K562 (cell line): Measurements from ENCODE around the gene TMA7B. TPM values are rescaled to one million over a fixed set of nuclear protein-coding genes. Genes with fewer than 3 reads are reported as not detected.
A peak's percentile ranks its signal among the peaks of the same experiment; 100 is the strongest.

Source experiments
- ATAC-seq: fragments of 200-7000 bp; cut with Tn5 transposase; 3 replicates; pipeline ENCODE4 v1.9.1; 2020; ENCODE audit warnings: moderate library complexity
- Bru-seq: library from RNA; stranded (reverse); fragments of 400-500 nt; gene quantifications from one replicate; lab custom pipeline; 2021; lab: Mats Ljungman, UMichigan
- BruChase-seq, 2 experiments: library from RNA; stranded (reverse); fragments of 400-500 nt; gene quantifications; one replicate each; lab custom pipeline; 2021; lab: Mats Ljungman, UMichigan
- BruUV-seq: library from RNA; stranded (reverse); fragments of 400-500 nt; replicated peaks from 2 replicates; lab custom pipeline; 2021; lab: Mats Ljungman, UMichigan
- CTCF ChIA-PET: fragments of 300-600 bp; formaldehyde crosslinking; extraction: SDS; loops from one replicate; lab custom pipeline; 2021; ENCODE audit warnings: low intra/inter-chr PET ratio; lab: Yijun Ruan, JAX
- POLR2A ChIA-PET: fragments of 300-600, 350-650 bp; sonication (Branson Sonifier 250); formaldehyde crosslinking; extraction: SDS; loops from one replicate; lab custom pipeline; 2021; ENCODE audit warnings: antibody characterized with exemption, inconsistent platforms; lab: Yijun Ruan, JAX
- DNase-seq, 4 experiments: peaks; one replicate each; pipeline versions ENCODE4 v3.0.0 to v3.0.0-alpha.2; 2011 to 2018; ENCODE audit warnings: low spot score in 3 of 4, mixed read lengths in 3 of 4; ENCODE audit errors: extremely low read depth in 1 of 4
- FAIRE-seq: peaks from 2 replicates; lab custom pipeline; 2011; peaks lifted over from hg19 to GRCh38; lab: Jason Lieb, UNC
- H2AFZ ChIP-seq: 2 replicates; pipeline ENCODE4 v1.6.0; 2011; ENCODE audit warnings: low read depth, low read length, control low read depth, inconsistent platforms
- H3K27ac ChIP-seq: fragments of 200-600 bp; 3 replicates; pipeline ENCODE4 v1.8.0; 2011; ENCODE audit warnings: low read depth, mild to moderate bottlenecking, control low read depth, inconsistent platforms, low read length, moderate library complexity, mixed read lengths; ENCODE audit errors: extremely low read depth
- H3K27me3 ChIP-seq, 2 experiments: fragments of 300-600 bp in 1 of 2; 2 replicates in 1 of 2; 3 replicates in 1 of 2; pipeline versions ENCODE4 v1.6.0 to v1.8.0; 2011; ENCODE audit warnings: inconsistent platforms in 2 of 2, low read length in 2 of 2, mild to moderate bottlenecking in 1 of 2, mixed read lengths in 1 of 2, moderate library complexity in 1 of 2; ENCODE audit not compliant: control insufficient read depth in 2 of 2, insufficient read depth in 2 of 2
- H3K36me3 ChIP-seq: fragments of 300-600 bp; 3 replicates; pipeline ENCODE4 v1.8.0; 2011; ENCODE audit warnings: mild to moderate bottlenecking, low read length, inconsistent platforms; ENCODE audit not compliant: control insufficient read depth, insufficient read depth
- H3K4me1 ChIP-seq, 2 experiments: fragments of 200-600 bp in 1 of 2; replicated peaks in 1 of 2; 2 replicates in 1 of 2; 3 replicates in 1 of 2; pipeline versions ENCODE4 v1.5.1 to v1.8.0; 2011; ENCODE audit warnings: inconsistent platforms in 2 of 2, low read length in 2 of 2, mild to moderate bottlenecking in 1 of 2, mixed read lengths in 1 of 2, moderate library complexity in 1 of 2; ENCODE audit not compliant: control insufficient read depth in 2 of 2, insufficient read depth in 2 of 2
- H3K4me2 ChIP-seq: 2 replicates; pipeline ENCODE4 v1.6.1; 2011; ENCODE audit warnings: low read length, control low read depth, inconsistent platforms, mixed read lengths; ENCODE audit not compliant: insufficient read depth
- H3K4me3 ChIP-seq: fragments of 200-600 bp; sonication (generic), shearing (Covaris generic); 2 replicates; pipeline ENCODE4 v1.5.1; 2016; ENCODE audit warnings: control low read depth, inconsistent platforms
- H3K79me2 ChIP-seq: fragments of 200-600 bp; 3 replicates; pipeline ENCODE4 v1.8.0; 2011; ENCODE audit warnings: low read length, inconsistent platforms; ENCODE audit not compliant: control insufficient read depth, insufficient read depth
- H3K9ac ChIP-seq, 2 experiments: 2 replicates each; pipeline versions ENCODE4 v1.6.0 to v1.6.1; 2011; ENCODE audit warnings: low read depth in 2 of 2, low read length in 2 of 2, control low read depth in 1 of 2, inconsistent platforms in 1 of 2, mild to moderate bottlenecking in 1 of 2, mixed read lengths in 1 of 2; ENCODE audit not compliant: insufficient read depth in 1 of 2
- H3K9me1 ChIP-seq: one replicate; pipeline ENCODE4 v1.6.0; 2011; ENCODE audit warnings: inconsistent platforms, mild to moderate bottlenecking, low read length, moderate library complexity; ENCODE audit not compliant: control insufficient read depth, insufficient read depth
- H3K9me3 ChIP-seq: replicated peaks from 2 replicates; pipeline ENCODE4 v1.5.1; 2011; ENCODE audit warnings: low read depth, low read length, inconsistent platforms; ENCODE audit not compliant: control insufficient read depth, insufficient read depth
- H4K20me1 ChIP-seq: replicated peaks from 2 replicates; pipeline ENCODE4 v1.6.1; 2011; ENCODE audit warnings: low read length, inconsistent platforms, mixed read lengths; ENCODE audit not compliant: control insufficient read depth, insufficient read depth
- AFF4 ChIP-seq: sonication (generic); formaldehyde crosslinking; IDR thresholded peaks from 2 replicates; pipeline ENCODE4 v1.8.0; 2023; ENCODE audit warnings: mild to moderate bottlenecking, missing genetic modification reagents
- HOMEZ ChIP-seq: fragments of 250-450 bp; sonication (Bioruptor Pico); IDR thresholded peaks from 2 replicates; pipeline ENCODE4 v1.4.0; 2020; ENCODE audit warnings: mild to moderate bottlenecking, moderate library complexity
- MYC ChIP-seq, 2 experiments: fragments of 250-450 bp in 1 of 2; sonication (Bioruptor Pico) in 1 of 2; IDR thresholded peaks; 2 replicates each; pipeline versions ENCODE4 v1.5.1 to v1.6.1; 2012 to 2021; ENCODE audit warnings: low read depth in 2 of 2, borderline replicate concordance in 1 of 2, improper control_type of control experiment in 1 of 2, low read length in 1 of 2, mild to moderate bottlenecking in 1 of 2, moderate library complexity in 1 of 2
- RAD21 ChIP-seq, 2 experiments: fragments of 250-450 bp in 1 of 2; fragments of 450-650 bp in 1 of 2; sonication (Bioruptor Pico) in 1 of 2; formaldehyde crosslinking in 1 of 2; IDR thresholded peaks in 1 of 2; conservative IDR thresholded peaks in 1 of 2; 2 replicates each; pipeline versions ENCODE4 v1.4.0 to v1.8.0; 2020 to 2022; ENCODE audit warnings: mild to moderate bottlenecking in 2 of 2, moderate library complexity in 1 of 2
- TCF3 ChIP-seq: sonication (generic); formaldehyde crosslinking; IDR thresholded peaks from 2 replicates; pipeline ENCODE4 v1.4.0; 2020; ENCODE audit warnings: mild to moderate bottlenecking, missing genetic modification reagents
- TRIM28 ChIP-seq: fragments of 450-650 bp; IDR thresholded peaks from 2 replicates; pipeline ENCODE4 v1.6.1; 2017
- WGBS: fragments of 100-300 bp; shearing (Covaris generic); methylation state at CpG from one replicate; pipeline ENCODE4 v1.1.6; 2016; ENCODE audit warnings: low coverage, mixed read lengths; ENCODE audit not compliant: insufficient coverage; ENCODE audit errors: missing lambda C conversion rate; 5-methylcytosine and 5-hydroxymethylcytosine counted together
- in situ Hi-C: fragments of 300-500 bp; cut with MboI; formaldehyde crosslinking; loops from 4 replicates; pipeline ENCODE4 v1.15.0; 2018; ENCODE audit warnings: inconsistent platforms, mixed read lengths
- intact Hi-C: fragments of 100-400 bp; cut with micrococcal nuclease; formaldehyde crosslinking; loops from 2 replicates; pipeline ENCODE4 v1.14.2; 2022
- long read RNA-seq, 3 experiments: library from polyadenylated mRNA in 2 of 3; library from RNA in 1 of 3; unstranded in 2 of 3; stranded (forward) in 1 of 3; transcript quantifications; one replicate each; pipeline ENCODE4 v2.0.0, GENCODE V29; 2019 to 2022
- polyA minus RNA-seq, 3 experiments: library from RNA; depleted of rRNA, polyadenylated mRNA; stranded (reverse); fragments of >200 nt; gene quantifications; 2 replicates each; pipeline ENCODE4 v1.2.3, GENCODE V29; 2011
- polyA plus RNA-seq, 8 experiments: library from polyadenylated mRNA; depleted of rRNA in 4 of 8; stranded (reverse) in 5 of 8; unstranded in 3 of 8; fragments of >200 nt; fragmentation: Nextera tagmentation in 2 of 8; fragmentation: Illumina TruSeq in 1 of 8; extraction: Ambion mirVana in 2 of 8; extraction: Trizol in 1 of 8; gene quantifications; 2 replicates each; pipeline versions ENCODE4 v1.2.1 to v1.2.3, GENCODE V29; 2011 to 2014; ENCODE audit warnings: inconsistent platforms in 1 of 8, missing spikeins in 1 of 8
- total RNA-seq, 7 experiments: library from RNA; depleted of rRNA in 6 of 7; stranded (reverse); fragments of >200 nt in 6 of 7; fragmentation: Illumina TruSeq in 2 of 7; extraction: Trizol in 2 of 7; gene quantifications; 2 replicates each; pipeline versions ENCODE4 v1.2.1 to v1.2.3, GENCODE V29; 2011 to 2021; ENCODE audit warnings: low replicate concordance in 1 of 7
- TF ChIP-seq, protein P1 (sequence below): fragments of 200-800 bp; sonication (Bioruptor generic); IDR thresholded peaks from 2 replicates; pipeline ENCODE4 v1.6.1; 2017; ENCODE audit warnings: missing genetic modification characterization, missing compliant biosample characterization

Gene TMA7B
- 16.1 and 33.1 TPM in 2 replicates for total RNA-seq (2011; cell fraction: chromatin; rRNA removed; ENCODE audit: low replicate concordance)
- total RNA-seq (2011; cell fraction: nucleolus; rRNA removed): 8.2 and 8.4 TPM in 2 replicates
- 15.8 and 17.9 TPM in 2 replicates for total RNA-seq (2011; cell fraction: nucleoplasm; rRNA removed)
- 12.0 and 14.2 TPM in 2 replicates for total RNA-seq (2014; rRNA removed)
- 13.9 and 17.0 TPM in 2 replicates for total RNA-seq (2014; rRNA removed; fragmentation: Illumina TruSeq; extraction: Trizol)
- 5.3 and 5.6 TPM in 2 replicates for total RNA-seq (2015; rRNA removed; fragmentation: Illumina TruSeq; extraction: Trizol)
- 11.2 and 12.8 TPM in 2 replicates for total RNA-seq (2021)
- 3.2 and 10.9 TPM in 2 replicates for polyA plus RNA-seq (2011; rRNA removed)
- polyA plus RNA-seq (2011; cell fraction: cytosol; rRNA removed): 1.0 and 1.5 TPM in 2 replicates
- 1.7 and 4.9 TPM in 2 replicates for polyA plus RNA-seq (2011; cell fraction: nucleus; rRNA removed)
- 4.9 and 8.2 TPM in 2 replicates for polyA plus RNA-seq (2012)
- 9.4 and 11.8 TPM in 2 replicates for polyA plus RNA-seq (2014; fragmentation: Illumina TruSeq; extraction: Trizol)
- 1 to 10 TPM; 5.7 to 8.7 TPM for polyA plus RNA-seq (2014; fragmentation: Nextera tagmentation; extraction: Ambion mirVana)
- polyA plus RNA-seq (2014; rRNA removed): 13.2 and 14.5 TPM in 2 replicates
- polyA minus RNA-seq (2011; rRNA and poly(A)+ RNA removed): 4.7 and 10.9 TPM in 2 replicates
- polyA minus RNA-seq (2011; cell fraction: cytosol; rRNA and poly(A)+ RNA removed): 1.0 and 3.1 TPM in 2 replicates
- 2.2 and 2.6 TPM in 2 replicates for polyA minus RNA-seq (2011; cell fraction: nucleus; rRNA and poly(A)+ RNA removed)
- Bru-seq, nascent RNA: percentile 77 among the genes with signal in this experiment
- percentile 81 among the genes with signal in this experiment for BruChase-seq, experiment 1, labeled RNA remaining after a 2-hour chase
- percentile 83 among the genes with signal in this experiment for BruChase-seq, experiment 2, labeled RNA remaining after a 6-hour chase
- long read RNA-seq, experiment 1: 0 reads
- long read RNA-seq, experiment 2: 0 reads
- long read RNA-seq, experiment 3: 0 reads

DNA sequence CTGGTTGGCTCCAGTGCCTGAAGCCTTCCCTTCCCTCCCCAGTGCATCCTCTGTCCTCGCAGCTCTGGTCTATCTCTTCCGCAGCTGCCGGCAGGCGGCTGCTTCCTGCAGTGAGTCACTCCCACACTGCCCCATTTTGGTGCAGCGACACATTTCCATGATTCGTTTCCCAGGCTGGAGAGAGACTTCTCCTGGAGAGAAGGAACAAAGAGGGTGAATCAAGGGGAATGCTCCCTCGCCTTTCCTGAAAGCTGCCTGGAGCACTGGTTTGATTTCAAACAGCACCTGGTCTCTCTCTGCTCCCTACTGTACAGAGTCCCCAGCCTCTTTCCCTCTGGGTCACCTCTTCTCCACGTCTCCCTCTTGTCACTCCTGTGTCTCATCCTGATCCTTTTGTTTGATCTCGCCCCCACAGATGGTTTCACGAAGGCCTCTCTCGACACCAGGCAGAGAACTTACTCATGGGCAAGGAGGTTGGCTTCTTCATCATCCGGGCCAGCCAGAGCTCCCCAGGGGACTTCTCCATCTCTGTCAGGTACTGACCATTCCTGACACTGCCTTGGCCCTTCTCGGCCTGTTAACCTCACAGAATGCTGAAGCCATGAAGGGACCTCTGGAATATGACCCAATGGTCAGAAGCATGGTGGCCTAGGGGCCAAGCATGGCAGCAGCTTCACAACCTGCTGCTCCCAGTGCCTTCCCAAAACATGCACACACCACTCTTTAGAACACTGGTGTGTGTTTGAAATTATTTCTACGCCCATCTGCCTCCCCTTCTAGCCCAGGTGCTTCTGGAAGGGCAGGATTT lies at the start of gene TMA7B:
Gene TMA7B, plus strand, starts transcription at position 758 of the 808 bp plus-strand sequence. CDS start 3,978 bp downstream, outside the sequence.
- Histone ChIP-seq H3K4me3 (no peak within 1 kb of the TSS), H3K9me1 (peaks cover 3% of the 10 kb centered on the region), H4K20me1 (no peaks in the 10 kb centered on the region), H3K4me2 (peak within 1 kb of the TSS; percentile 29; the same call in 1 of the 2 replicates), H3K27me3 (no peaks in the 10 kb centered on the region), H3K27ac (peak within 1 kb of the TSS; percentile 95), H3K36me3 (peaks cover 92% of the 10 kb centered on the region), H3K79me2 (no peaks in the 10 kb centered on the region; the same call in 2 of the 3 replicates), H3K9me3 (0 out of 2 replicates have a peak, but pooled peaks cover 3% of the 10 kb centered on the region), H3K9ac (peak within 1 kb of the TSS; percentile 62 to 75), H2AFZ (peak within 1 kb of the TSS; percentile 70; the same call in 1 of the 2 replicates), H3K4me1 (peaks cover 24 to 41% of the 10 kb centered on the region in 2 experiments)
- ChIA-PET POLR2A (interaction anchor here (1.1 to 2.4 kb wide), 3 partner anchors 13 to 17 kb away, joined by 3 to 13 read pairs (median 3); no protein-coding TSS in a partner anchor), CTCF (no interaction called here)
- WGBS: 48% methylated on average over 13 of the region's 14 CpGs
- peak; percentile 77 for ATAC-seq
- peak; percentile 49 to 68 (median 53) for DNase-seq
- in situ Hi-C loops (no loop called here), intact Hi-C loops (no loop called here)
- BruUV-seq: no TSS peak
- FAIRE-seq: peak; percentile 89
- TF ChIP-seq HOMEZ (CRISPR knock-in tag): no peak
- TF ChIP-seq MYC (IDR thresholded peaks at IDR 0.05; ENCODE audit: low read depth, low read length): no peak
- no peak for TF ChIP-seq MYC (CRISPR knock-in tag; IDR thresholded peaks at IDR 0.05; ENCODE audit: borderline replicate concordance, low read depth)
- no peak for TF ChIP-seq TRIM28
- TF ChIP-seq, protein P1, sequence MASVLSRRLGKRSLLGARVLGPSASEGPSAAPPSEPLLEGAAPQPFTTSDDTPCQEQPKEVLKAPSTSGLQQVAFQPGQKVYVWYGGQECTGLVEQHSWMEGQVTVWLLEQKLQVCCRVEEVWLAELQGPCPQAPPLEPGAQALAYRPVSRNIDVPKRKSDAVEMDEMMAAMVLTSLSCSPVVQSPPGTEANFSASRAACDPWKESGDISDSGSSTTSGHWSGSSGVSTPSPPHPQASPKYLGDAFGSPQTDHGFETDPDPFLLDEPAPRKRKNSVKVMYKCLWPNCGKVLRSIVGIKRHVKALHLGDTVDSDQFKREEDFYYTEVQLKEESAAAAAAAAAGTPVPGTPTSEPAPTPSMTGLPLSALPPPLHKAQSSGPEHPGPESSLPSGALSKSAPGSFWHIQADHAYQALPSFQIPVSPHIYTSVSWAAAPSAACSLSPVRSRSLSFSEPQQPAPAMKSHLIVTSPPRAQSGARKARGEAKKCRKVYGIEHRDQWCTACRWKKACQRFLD: peak; percentile 68; the same call in 1 of the 2 replicates
- TF ChIP-seq AFF4 (CRISPR knock-in tag): no peak
- TF ChIP-seq TCF3 (CRISPR knock-in tag): peak; percentile 39; the same call in 1 of the 2 replicates
- peak in 1 of 2 experiments; percentile 42; a peak in 3 of 4 replicates for TF ChIP-seq RAD21 (CRISPR knock-in tag; conservative IDR thresholded peaks at IDR 0.05 in 1 of 2, IDR thresholded peaks at IDR 0.05 in 1 of 2)
